B cell (primary cell): ENCODE results near the gene HS3ST3B1. TPM values are rescaled to one million over a fixed set of nuclear protein-coding genes. Genes with fewer than 3 reads are reported as not detected.
A peak's percentile ranks its signal among the peaks of the same experiment; 100 is the strongest.

Source experiments
- ATAC-seq: fragments of 200-7000 bp; cut with Tn5 transposase; one replicate; pipeline ENCODE4 v1.10.0; 2021; ENCODE audit warnings: low read depth, mild to moderate bottlenecking, moderate number of reproducible peaks, moderate library complexity
- CTCF ChIA-PET: fragments of 350-600 bp; sonication (Branson Sonifier 250); formaldehyde crosslinking; loops from one replicate; lab custom pipeline; 2021; ENCODE audit warnings: antibody characterized with exemption, inconsistent platforms; lab: Charles Lee
- POLR2A ChIA-PET: fragments of 350-600 bp; sonication (Branson Sonifier 250); formaldehyde crosslinking; loops from one replicate; lab custom pipeline; 2021; ENCODE audit warnings: antibody characterized with exemption; lab: Charles Lee
- DNase-seq: peaks from one replicate; pipeline ENCODE4 v3.0.0; 2013
- H2AFZ ChIP-seq: 2 replicates; pipeline ENCODE4 v1.6.1; 2012; ENCODE audit warnings: mild to moderate bottlenecking, low read depth, low read length; ENCODE audit not compliant: insufficient read depth, poor library complexity, severe bottlenecking
- H3K27ac ChIP-seq, 2 donors: 1 replicate in 1 of 2; 2 replicates in 1 of 2; pipeline ENCODE4 v1.5.1; 2012 to 2013; ENCODE audit warnings: low read length in 2 of 2, mild to moderate bottlenecking in 2 of 2, moderate library complexity in 1 of 2
- H3K27me3 ChIP-seq, 4 experiments: fragments of 200-600 bp in 1 of 4; sonication (generic) in 1 of 4; replicated peaks in 1 of 4; 1 replicate in 2 of 4; 2 replicates in 2 of 4; pipeline versions ENCODE4 v1.6.1 to v1.7.0; 2013 to 2016; ENCODE audit warnings: low read length in 3 of 4, mild to moderate bottlenecking in 2 of 4, mixed read lengths in 1 of 4, moderate library complexity in 1 of 4; ENCODE audit not compliant: insufficient read depth in 4 of 4, control insufficient read depth in 3 of 4; ENCODE audit errors: control extremely low read depth in 1 of 4
- H3K36me3 ChIP-seq, 2 experiments: replicated peaks in 1 of 2; 1 replicate in 1 of 2; 2 replicates in 1 of 2; pipeline versions ENCODE4 v1.6.1 to v1.7.1; 2013; ENCODE audit warnings: low read length in 1 of 2; ENCODE audit not compliant: insufficient read depth in 2 of 2, control insufficient read depth in 1 of 2; ENCODE audit errors: control extremely low read depth in 1 of 2, extremely low read depth in 1 of 2
- H3K4me1 ChIP-seq, 2 donors: fragments of 200-600 bp in 1 of 2; sonication (generic) in 1 of 2; 1 replicate in 1 of 2; 2 replicates in 1 of 2; pipeline versions ENCODE4 v1.5.1 to v1.6.1; 2013 to 2017; ENCODE audit warnings: low read length in 2 of 2; ENCODE audit not compliant: control insufficient read depth in 2 of 2, insufficient read depth in 2 of 2
- H3K4me2 ChIP-seq: replicated peaks from 2 replicates; pipeline ENCODE3; 2012; ENCODE audit warnings: mild to moderate bottlenecking, low read depth, low read length; ENCODE audit not compliant: poor library complexity, severe bottlenecking
- H3K4me3 ChIP-seq, 5 experiments: fragments of 200-600 bp in 1 of 5; sonication (generic) in 1 of 5; 1 replicate in 3 of 5; 2 replicates in 2 of 5; pipeline versions ENCODE4 v1.5.1 to v1.7.0; 2011 to 2016; ENCODE audit warnings: low read length in 4 of 5, mild to moderate bottlenecking in 4 of 5, low read depth in 2 of 5, control low read depth in 1 of 5, moderate library complexity in 1 of 5; ENCODE audit not compliant: insufficient read depth in 1 of 5; ENCODE audit errors: control extremely low read depth in 1 of 5, extremely low read depth in 1 of 5
- H3K79me2 ChIP-seq: fragments of 200-600 bp; sonication (generic); one replicate; pipeline ENCODE4 v1.6.0; 2016; ENCODE audit warnings: low read length; ENCODE audit not compliant: control insufficient read depth, insufficient read depth
- H3K9ac ChIP-seq: fragments of 200-600 bp; sonication (generic); 2 replicates; pipeline ENCODE4 v1.6.1; 2017; ENCODE audit warnings: mild to moderate bottlenecking, low read length, moderate library complexity
- H3K9me3 ChIP-seq, 3 donors: one replicate each; pipeline versions ENCODE4 v1.6.1 to v1.7.1; 2013; ENCODE audit warnings: low read length in 2 of 3; ENCODE audit not compliant: control insufficient read depth in 2 of 3, insufficient read depth in 1 of 3; ENCODE audit errors: control extremely low read depth in 1 of 3
- H4K20me1 ChIP-seq: 2 replicates; pipeline ENCODE4 v1.6.0; 2012; ENCODE audit warnings: mild to moderate bottlenecking, low read length; ENCODE audit not compliant: insufficient read depth, control insufficient read depth, poor library complexity, severe bottlenecking
- H3K27ac Mint-ChIP-seq: one replicate; pipeline ENCODE4 v1.8.0; 2021; ENCODE audit warnings: mixed read lengths
- H3K27me3 Mint-ChIP-seq: one replicate; pipeline ENCODE4 v1.8.0; 2021; ENCODE audit warnings: mixed read lengths
- H3K4me1 Mint-ChIP-seq: one replicate; pipeline ENCODE4 v1.8.0; 2021; ENCODE audit warnings: mixed read lengths
- H3K4me3 Mint-ChIP-seq: one replicate; pipeline ENCODE4 v1.8.0; 2021; ENCODE audit warnings: mixed read lengths
- H3K9me3 Mint-ChIP-seq: one replicate; pipeline ENCODE4 v1.8.0; 2022; ENCODE audit warnings: mixed read lengths; ENCODE audit not compliant: insufficient read depth
- CTCF ChIP-seq: fragments of 200-600 bp; IDR thresholded peaks from one replicate; pipeline ENCODE4 v1.8.0; 2022; ENCODE audit warnings: antibody characterized with exemption, mild to moderate bottlenecking
- EZH2 ChIP-seq: IDR thresholded peaks from 2 replicates; pipeline ENCODE4 v1.6.1; 2012; ENCODE audit warnings: borderline replicate concordance, low read depth, mild to moderate bottlenecking, moderate library complexity, low read length; ENCODE audit not compliant: insufficient read depth, poor library complexity, severe bottlenecking
- WGBS: methylation state at CpG from one replicate; pipeline ENCODE4 v1.1.5; 2013; ENCODE audit warnings: missing lambda C conversion rate; ENCODE audit not compliant: insufficient coverage; 5-methylcytosine and 5-hydroxymethylcytosine counted together
- intact Hi-C: fragments of 100-400 bp; cut with micrococcal nuclease; formaldehyde crosslinking; loops from one replicate; pipeline ENCODE4 v1.10.0; 2022
- polyA plus RNA-seq: library from polyadenylated mRNA; depleted of rRNA; stranded (reverse); fragments of >200 nt; gene quantifications from 2 replicates; pipeline ENCODE4 v1.2.3, GENCODE V29; 2012
- total RNA-seq, 2 donors: library from RNA; stranded (reverse); fragments of 120-200 nt in 1 of 2; gene quantifications; 1 replicate in 1 of 2; 2 replicates in 1 of 2; pipeline versions ENCODE4 v1.2.3 to v1.2.4, GENCODE V29; 2013 to 2022

The HS3ST3B1 gene
- total and polyA plus RNA-seq, 2 donors (not counting 1 experiment from before 2014, with no cell fraction given) = 0.75 to 8.4 TPM

- intact Hi-C loops = loop anchor here (5.0 kb wide), 2 partner anchors 967 to 1272 kb away; no protein-coding TSS in a partner anchor
- WGBS = 85% methylated on average over 14 of the region's 21 CpGs
- ChIA-PET POLR2A (no interaction called here), CTCF (interaction anchor here (3.9 to 4.7 kb wide), 2 partner anchors 124 to 708 kb away, joined by 32 to 53 read pairs; no protein-coding TSS in a partner anchor)
- DNase-seq = no peak
- peaks cover 44% of the 10 kb centered on the region for H3K4me1 Mint-ChIP-seq
- ATAC-seq = no peak
- peaks cover 0 to 41% (median 0%) of the 10 kb centered on the region in 3 donors for H3K9me3 ChIP-seq
- no peaks in the 10 kb centered on the region for H3K9me3 Mint-ChIP-seq
- H3K27ac Mint-ChIP-seq = no peak overlapping the region
- H3K4me1 ChIP-seq = peaks cover 42 to 50% of the 10 kb centered on the region in 2 donors
- peaks cover 7% of the 10 kb centered on the region for H4K20me1 ChIP-seq
- no peak overlapping the region for H2AFZ ChIP-seq
- peak overlapping the region; percentile 94 for H3K4me2 ChIP-seq
- peak overlapping the region; percentile 44 for H3K4me3 Mint-ChIP-seq
- peaks cover 0 to 56% (median 29%) of the 10 kb centered on the region in 4 experiments for H3K27me3 ChIP-seq
- H3K27me3 Mint-ChIP-seq = peaks cover 48% of the 10 kb centered on the region
- H3K79me2 ChIP-seq = peaks cover 3% of the 10 kb centered on the region
- H3K9ac ChIP-seq = no peak overlapping the region
- no peak overlapping the region for H3K27ac ChIP-seq
- no peak overlapping the region for H3K4me3 ChIP-seq
- no peak for TF ChIP-seq EZH2
- no peak for TF ChIP-seq CTCF
- no peaks in the 10 kb centered on the region for H3K36me3 ChIP-seq
Observed at GRCh38 chr17:14304222-14304772, 3.4 kb downstream of the HS3ST3B1 start.

GRCh38 chr17:14304773-14305517, 4.1 kb downstream of the HS3ST3B1 start:
- peak overlapping the region; percentile 44 for H3K4me3 Mint-ChIP-seq
- Histone ChIP-seq H3K27me3 (peaks cover 0 to 57% (median 27%) of the 10 kb centered on the region in 4 experiments), H3K9me3 (peaks cover 0 to 42% (median 0%) of the 10 kb centered on the region in 3 donors), H3K4me1 (peaks cover 41 to 49% of the 10 kb centered on the region in 2 donors), H3K4me2 (no peak overlapping the region), H3K79me2 (peaks cover 3% of the 10 kb centered on the region), H3K27ac (no peak overlapping the region), H4K20me1 (peaks cover 7% of the 10 kb centered on the region), H3K9ac (no peak overlapping the region), H2AFZ (no peak overlapping the region), H3K4me3 (no peak overlapping the region), H3K36me3 (no peaks in the 10 kb centered on the region)
- no peaks in the 10 kb centered on the region for H3K9me3 Mint-ChIP-seq
- TF ChIP-seq CTCF = no peak
- TF ChIP-seq EZH2 = no peak
- ATAC-seq = no peak
- 97% methylated on average over 14 of the region's 15 CpGs for WGBS
- DNase-seq = no peak
- intact Hi-C loops = loop anchor here (5.0 kb wide), 2 partner anchors 968 to 1273 kb away; no protein-coding TSS in a partner anchor
- POLR2A ChIA-PET = no interaction called here
- no peak overlapping the region for H3K27ac Mint-ChIP-seq
- H3K4me1 Mint-ChIP-seq = peaks cover 41% of the 10 kb centered on the region
- CTCF ChIA-PET = interaction anchor here (4.7 kb wide), 1 partner anchor 709 kb away, joined by 53 read pairs; no protein-coding TSS in a partner anchor
- peaks cover 43% of the 10 kb centered on the region for H3K27me3 Mint-ChIP-seq
